ENCODE data around the gene SLC7A4. TPM values are rescaled to one million over a fixed set of nuclear protein-coding genes. Genes with fewer than 3 reads are reported as not detected.

SLC7A4 gene
- total and polyA plus RNA-seq, 2 donors (not counting 1 experiment from before 2014, with no cell fraction given): not detected

- POLR2A ChIA-PET: no interaction called here
- Histone ChIP-seq H3K4me2 (replicated peaks; ENCODE audit: low read depth, low read length, poor library complexity, severe bottlenecking) (peak overlapping the region; percentile 59), H3K9ac (ENCODE audit: low read length) (peak overlapping the region; percentile 11)
These were observed 52.4 kb downstream of the SLC7A4 start for GRCh38 chr22:20979940-20980453.

More at GRCh38 chr22:20979940-20980453, 52.4 kb downstream of the SLC7A4 start:
- no peaks in the 10 kb centered on the region for H3K9me3 Mint-ChIP-seq (ENCODE audit: insufficient read depth)
- Histone ChIP-seq H4K20me1 (ENCODE audit: control insufficient read depth, insufficient read depth, low read length, poor library complexity, severe bottlenecking) (no peaks in the 10 kb centered on the region), H2AFZ (ENCODE audit: insufficient read depth, low read depth, low read length, poor library complexity, severe bottlenecking) (no peak overlapping the region), H3K27me3 (replicated peaks in 1 of 4; ENCODE audit: control extremely low read depth in 1 of 4, control insufficient read depth in 3 of 4, insufficient read depth in 4 of 4, low read length in 3 of 4) (peaks cover 0 to 3% (median 0%) of the 10 kb centered on the region in 4 experiments), H3K4me3 (ENCODE audit: control extremely low read depth in 1 of 5, extremely low read depth in 1 of 5, insufficient read depth in 1 of 5, low read depth in 2 of 5, low read length in 4 of 5) (no peak overlapping the region), H3K27ac (ENCODE audit: low read length in 2 of 2) (no peak overlapping the region), H3K79me2 (ENCODE audit: control insufficient read depth, insufficient read depth, low read length) (peaks cover 18% of the 10 kb centered on the region), H3K4me1 (ENCODE audit: control insufficient read depth in 2 of 2, insufficient read depth in 2 of 2, low read length in 2 of 2) (peaks cover 24 to 34% of the 10 kb centered on the region in 2 donors), H3K9me3 (ENCODE audit: control extremely low read depth in 1 of 3, control insufficient read depth in 2 of 3, insufficient read depth in 1 of 3, low read length in 2 of 3) (peaks cover 0 to 22% (median 8%) of the 10 kb centered on the region in 3 donors), H3K36me3 (replicated peaks in 1 of 2; ENCODE audit: control extremely low read depth in 1 of 2, control insufficient read depth in 1 of 2, extremely low read depth in 1 of 2, insufficient read depth in 2 of 2, low read length in 1 of 2) (no peaks in the 10 kb centered on the region)
- H3K4me1 Mint-ChIP-seq: peaks cover 36% of the 10 kb centered on the region
- DNase-seq (peak; percentile 16), ATAC-seq (ENCODE audit: low read depth) (no peak)
- intact Hi-C loops (cut with micrococcal nuclease): loop anchor here (10.0 kb wide), 1 partner anchor 65 kb away; the partner anchor contains the start of gene LRRC74B
- CTCF ChIA-PET: interaction anchor here (1.6 kb wide), 1 partner anchor 16 kb away, joined by 3 read pairs; no protein-coding TSS in a partner anchor
- peaks cover 3% of the 10 kb centered on the region for H3K27me3 Mint-ChIP-seq
- H3K4me3 Mint-ChIP-seq: peak overlapping the region; percentile 37
- TF ChIP-seq EZH2 (IDR thresholded peaks at IDR 0.05; ENCODE audit: borderline replicate concordance, insufficient read depth, low read depth, low read length, poor library complexity, severe bottlenecking) (no peak), CTCF (IDR thresholded peaks at IDR 0.05) (no peak)
- 85% methylated on average over 12 of the region's 13 CpGs for WGBS (ENCODE audit: insufficient coverage)
- no peak overlapping the region for H3K27ac Mint-ChIP-seq

Data from B cell (primary cell).